G401 (cell line): ENCODE data around the gene SLC22A15. TPM values are rescaled to one million over a fixed set of nuclear protein-coding genes. Genes with fewer than 3 reads are reported as not detected.
"Not testable (repeated sequence)": the region's sequence is repeated elsewhere in the genome, so short reads cannot be mapped to it uniquely, and the experiment has no call there.

ENCODE experiments used
- DNase-seq: peaks from one replicate; pipeline ENCODE4 v3.0.0-alpha.2; 2015; ENCODE audit warnings: low spot score
- in situ Hi-C: cut with HindIII; loops from 2 replicates; pipeline ENCODE4 v1.10.0; 2016; ENCODE audit warnings: low sequenced_read_pairs, mixed read lengths
- total RNA-seq: library from RNA; depleted of rRNA; stranded (reverse); fragments of >200 nt; shearing (Covaris generic); gene quantifications from 2 replicates; pipeline ENCODE4 v1.2.3, GENCODE V29; 2014

SLC22A15 gene
- total RNA-seq, 1 experiment from 2014 or later = not detected

- in situ Hi-C loops = no loop called here
- DNase-seq = peak; percentile 32
Measured at GRCh38 chr1:115978292-115978941, 2.1 kb downstream of the SLC22A15 start.

GRCh38 chr1:115980156-115980555, 3.8 kb downstream of the SLC22A15 start:
- peak; percentile 32 for DNase-seq
- in situ Hi-C loops = no loop called here

GRCh38 chr1:115980998-115981993, 5.0 kb downstream of the SLC22A15 start:
- peak; percentile 70 for DNase-seq
- in situ Hi-C loops = no loop called here

GRCh38 chr1:115982400-115982799, 6.1 kb downstream of the SLC22A15 start:
- DNase-seq = no peak
- in situ Hi-C loops = no loop called here

GRCh38 chr1:115983584-115983983, 7.3 kb downstream of the SLC22A15 start:
- DNase-seq = no peak
- in situ Hi-C loops = no loop called here

GRCh38 chr1:115987623-115988022, 11.3 kb downstream of the SLC22A15 start:
- in situ Hi-C loops = no loop called here
- no peak for DNase-seq

- no peak for DNase-seq
- in situ Hi-C loops = no loop called here
Measured at GRCh38 chr1:115988953-115989352, 12.6 kb downstream of the SLC22A15 start.

- in situ Hi-C loops = no loop called here
- no peak for DNase-seq
Measured at GRCh38 chr1:115989699-115990098, 13.4 kb downstream of the SLC22A15 start.

GRCh38 chr1:115991909-115992308, 15.6 kb downstream of the SLC22A15 start:
- DNase-seq = peak; percentile 36
- in situ Hi-C loops = no loop called here

GRCh38 chr1:115997921-115998320, 21.6 kb downstream of the SLC22A15 start:
- in situ Hi-C loops, DNase-seq: not testable (repeated sequence)

- no peak for DNase-seq
- in situ Hi-C loops = no loop called here
Measured at GRCh38 chr1:116001739-116002487, 25.6 kb downstream of the SLC22A15 start.

- no peak for DNase-seq
Measured at GRCh38 chr1:116002781-116003420, 26.6 kb downstream of the SLC22A15 start.

GRCh38 chr1:116003823-116004222, 27.5 kb downstream of the SLC22A15 start:
- no peak for DNase-seq
- in situ Hi-C loops = no loop called here

More at GRCh38 chr1:116002781-116003420, 26.6 kb downstream of the SLC22A15 start:
- in situ Hi-C loops = no loop called here

- in situ Hi-C loops = no loop called here
- no peak for DNase-seq
Measured at GRCh38 chr1:116006486-116006964, 30.2 kb downstream of the SLC22A15 start.

GRCh38 chr1:116008656-116009390, 32.5 kb downstream of the SLC22A15 start:
- DNase-seq = peak; percentile 45
- in situ Hi-C loops = no loop called here

GRCh38 chr1:116012716-116013115, 36.4 kb downstream of the SLC22A15 start:
- no peak for DNase-seq
- in situ Hi-C loops = no loop called here

- DNase-seq = no peak
- in situ Hi-C loops = no loop called here
Measured at GRCh38 chr1:116015679-116016078, 39.4 kb downstream of the SLC22A15 start.

GRCh38 chr1:116018007-116018406, 41.7 kb downstream of the SLC22A15 start:
- in situ Hi-C loops = no loop called here
- no peak for DNase-seq
